UCSD-AML1 (cell line): ENCODE results near the gene NOSTRIN.

Experiments used
- DNase-seq: peaks from one replicate; lab custom pipeline; 2025; ENCODE audit not compliant: unreplicated experiment; lab: John Stamatoyannopoulos, UW

NOSTRIN gene

GRCh38 chr2:168913495-168913894 is 111.1 kb downstream of the NOSTRIN start:
- DNase-seq = no peak
